GM12892 (cell line): Measurements from ENCODE around the gene SERP2.

Experiments
- POLR2A ChIP-seq: IDR thresholded peaks from 2 replicates; pipeline ENCODE4 v1.6.1; 2011; ENCODE audit warnings: low read depth, low read length, control low read depth
- POLR2AphosphoS5 ChIP-seq: IDR thresholded peaks from 2 replicates; pipeline ENCODE4 v1.6.1; 2011; ENCODE audit warnings: low read depth, low read length, control low read depth
- TAF1 ChIP-seq: IDR thresholded peaks from 2 replicates; pipeline ENCODE4 v1.6.1; 2011; ENCODE audit warnings: low read depth, mild to moderate bottlenecking, control low read depth, low read length, borderline replicate concordance

DNA sequence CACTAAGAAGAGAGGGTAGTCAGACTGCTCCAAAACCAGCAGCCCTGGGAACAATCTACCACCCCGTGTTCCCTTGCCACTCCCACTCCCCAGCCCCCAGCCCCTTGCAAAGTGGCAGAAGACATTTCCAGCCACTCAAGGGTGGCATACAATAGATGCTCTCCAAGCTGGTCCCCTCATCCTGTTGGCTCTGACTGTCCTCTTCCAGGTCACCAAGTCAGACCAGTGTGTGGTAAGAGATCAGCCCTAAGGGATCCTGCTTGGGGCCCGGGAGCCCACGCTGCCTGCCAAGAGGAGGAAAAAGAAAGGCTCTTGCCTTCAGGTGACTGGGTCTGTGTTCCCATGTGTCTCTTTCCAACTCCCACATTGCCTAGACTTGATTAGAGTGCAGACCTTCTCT lies 25.0 kb downstream of the SERP2 start:
- TF ChIP-seq TAF1 (no peak), POLR2AphosphoS5 (no peak), POLR2A (no peak)
